Mesothelial cell of epicardium (in vitro differentiated cells): Measurements from ENCODE around the gene ATXN10. TPM values are rescaled to one million over a fixed set of nuclear protein-coding genes. Genes with fewer than 3 reads are reported as not detected.

Experiments used
- DNase-seq, 2 experiments: peaks; one replicate each; pipeline ENCODE4 v3.0.0; 2021; ENCODE audit warnings: low spot score in 2 of 2; ENCODE audit not compliant: unreplicated experiment in 2 of 2
- H3K27ac Mint-ChIP-seq: 2 replicates; pipeline ENCODE4 v1.8.0; 2021; ENCODE audit warnings: mixed read lengths
- H3K27me3 Mint-ChIP-seq: 2 replicates; pipeline ENCODE4 v1.8.0; 2021; ENCODE audit warnings: low read depth, mixed read lengths
- H3K36me3 Mint-ChIP-seq: 2 replicates; pipeline ENCODE4 v1.8.0; 2021; ENCODE audit warnings: mixed read lengths
- H3K4me1 Mint-ChIP-seq: 2 replicates; pipeline ENCODE4 v1.8.0; 2021; ENCODE audit warnings: mixed read lengths
- H3K4me3 Mint-ChIP-seq: 2 replicates; pipeline ENCODE4 v1.8.0; 2021; ENCODE audit warnings: mild to moderate bottlenecking, moderate library complexity, mixed read lengths
- H3K9me3 Mint-ChIP-seq: 2 replicates; pipeline ENCODE4 v1.8.0; 2021; ENCODE audit warnings: mixed read lengths
- total RNA-seq: library from RNA; stranded (reverse); gene quantifications from 3 replicates; pipeline ENCODE4 v1.2.1, GENCODE V29; 2021
- TF ChIP-seq, protein P1 (sequence below): fragments of 200-600 bp; sonication (generic); IDR thresholded peaks from one replicate; pipeline ENCODE4 v1.5.0; 2021; ENCODE audit warnings: antibody characterized with exemption; ENCODE audit not compliant: unreplicated experiment

ATXN10 gene
- total RNA-seq, 1 donor from 2014 or later: 237 TPM

DNA sequence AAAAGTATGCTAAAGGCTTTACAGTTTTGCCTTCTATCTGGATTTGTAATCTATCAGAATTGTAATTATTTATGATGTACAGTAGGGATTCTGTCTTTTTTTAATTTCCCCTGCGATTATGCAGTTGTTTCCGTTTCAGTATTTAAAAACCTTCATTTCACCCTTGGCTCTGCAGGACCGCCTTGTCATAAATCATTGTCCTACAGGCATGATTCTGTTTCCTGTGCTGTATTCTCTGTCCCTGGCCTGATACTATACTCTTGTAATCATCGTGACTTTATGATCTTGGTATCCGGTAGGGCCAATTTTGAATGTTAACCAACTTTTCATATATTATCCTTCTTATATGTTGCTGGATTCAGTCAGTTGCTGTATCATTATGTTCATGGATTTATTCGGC is 151.7 kb downstream of the ATXN10 start:
- TF ChIP-seq, protein P1, sequence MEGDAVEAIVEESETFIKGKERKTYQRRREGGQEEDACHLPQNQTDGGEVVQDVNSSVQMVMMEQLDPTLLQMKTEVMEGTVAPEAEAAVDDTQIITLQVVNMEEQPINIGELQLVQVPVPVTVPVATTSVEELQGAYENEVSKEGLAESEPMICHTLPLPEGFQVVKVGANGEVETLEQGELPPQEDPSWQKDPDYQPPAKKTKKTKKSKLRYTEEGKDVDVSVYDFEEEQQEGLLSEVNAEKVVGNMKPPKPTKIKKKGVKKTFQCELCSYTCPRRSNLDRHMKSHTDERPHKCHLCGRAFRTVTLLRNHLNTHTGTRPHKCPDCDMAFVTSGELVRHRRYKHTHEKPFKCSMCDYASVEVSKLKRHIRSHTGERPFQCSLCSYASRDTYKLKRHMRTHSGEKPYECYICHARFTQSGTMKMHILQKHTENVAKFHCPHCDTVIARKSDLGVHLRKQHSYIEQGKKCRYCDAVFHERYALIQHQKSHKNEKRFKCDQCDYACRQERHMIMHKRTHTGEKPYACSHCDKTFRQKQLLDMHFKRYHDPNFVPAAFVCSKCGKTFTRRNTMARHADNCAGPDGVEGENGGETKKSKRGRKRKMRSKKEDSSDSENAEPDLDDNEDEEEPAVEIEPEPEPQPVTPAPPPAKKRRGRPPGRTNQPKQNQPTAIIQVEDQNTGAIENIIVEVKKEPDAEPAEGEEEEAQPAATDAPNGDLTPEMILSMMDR: no peak
- Mint-ChIP-seq H3K4me3 (no peak overlapping the region), H3K27ac (no peak overlapping the region), H3K9me3 (peaks cover 29% of the 10 kb centered on the region), H3K4me1 (peaks cover 1% of the 10 kb centered on the region), H3K27me3 (no peaks in the 10 kb centered on the region), H3K36me3 (peaks cover 42% of the 10 kb centered on the region)
- DNase-seq: no peak

DNA sequence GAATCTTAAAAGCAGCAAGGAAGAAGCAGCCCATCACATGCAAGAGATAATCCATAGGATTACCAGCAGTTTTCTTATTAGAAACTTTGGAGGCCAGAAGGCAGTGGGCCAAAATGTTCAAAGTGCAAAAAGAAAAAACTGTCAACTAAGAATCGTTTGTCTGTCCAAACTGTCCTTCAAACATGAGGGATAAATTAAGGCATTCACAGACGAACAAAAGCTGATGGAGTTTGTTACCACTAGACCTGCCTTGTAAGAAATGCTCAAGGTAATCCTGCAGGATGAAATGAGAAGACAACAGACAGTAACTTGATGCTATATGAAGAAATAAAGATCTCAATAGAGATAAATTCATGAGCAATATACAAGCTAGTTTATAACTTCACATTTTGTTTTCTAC is 154.9 kb downstream of the ATXN10 start:
- Mint-ChIP-seq H3K4me1 (no peaks in the 10 kb centered on the region), H3K36me3 (peaks cover 53% of the 10 kb centered on the region), H3K27ac (no peak overlapping the region), H3K4me3 (no peak overlapping the region), H3K27me3 (no peaks in the 10 kb centered on the region), H3K9me3 (peaks cover 46% of the 10 kb centered on the region)
- no peak for DNase-seq
- TF ChIP-seq, protein P1: no peak

DNA sequence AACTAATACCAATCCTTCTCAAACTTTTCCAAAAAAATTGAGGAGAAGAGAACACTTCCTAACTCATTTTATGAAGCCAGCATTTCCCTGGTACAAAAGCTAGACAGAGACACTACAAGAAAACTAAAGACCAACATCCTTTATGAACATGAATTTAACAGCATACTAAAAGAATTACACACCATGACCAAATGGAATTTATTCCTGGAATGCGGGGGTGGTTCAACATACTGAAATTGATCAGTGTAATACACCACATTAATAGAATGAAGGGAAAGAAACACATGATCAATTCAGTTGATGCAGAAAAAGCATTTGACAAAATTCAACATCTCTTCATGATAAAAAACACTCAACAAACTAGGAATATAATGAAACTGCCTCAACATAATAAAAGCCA is 157.2 kb downstream of the ATXN10 start:
- H3K27ac Mint-ChIP-seq: no peak overlapping the region
- peaks cover 9% of the 10 kb centered on the region for H3K4me1 Mint-ChIP-seq
- no peak overlapping the region for H3K4me3 Mint-ChIP-seq
- peaks cover 60% of the 10 kb centered on the region for H3K36me3 Mint-ChIP-seq
- H3K9me3 Mint-ChIP-seq: peaks cover 46% of the 10 kb centered on the region
- TF ChIP-seq, protein P1: no peak
- no peak for DNase-seq
- H3K27me3 Mint-ChIP-seq: no peaks in the 10 kb centered on the region

DNA sequence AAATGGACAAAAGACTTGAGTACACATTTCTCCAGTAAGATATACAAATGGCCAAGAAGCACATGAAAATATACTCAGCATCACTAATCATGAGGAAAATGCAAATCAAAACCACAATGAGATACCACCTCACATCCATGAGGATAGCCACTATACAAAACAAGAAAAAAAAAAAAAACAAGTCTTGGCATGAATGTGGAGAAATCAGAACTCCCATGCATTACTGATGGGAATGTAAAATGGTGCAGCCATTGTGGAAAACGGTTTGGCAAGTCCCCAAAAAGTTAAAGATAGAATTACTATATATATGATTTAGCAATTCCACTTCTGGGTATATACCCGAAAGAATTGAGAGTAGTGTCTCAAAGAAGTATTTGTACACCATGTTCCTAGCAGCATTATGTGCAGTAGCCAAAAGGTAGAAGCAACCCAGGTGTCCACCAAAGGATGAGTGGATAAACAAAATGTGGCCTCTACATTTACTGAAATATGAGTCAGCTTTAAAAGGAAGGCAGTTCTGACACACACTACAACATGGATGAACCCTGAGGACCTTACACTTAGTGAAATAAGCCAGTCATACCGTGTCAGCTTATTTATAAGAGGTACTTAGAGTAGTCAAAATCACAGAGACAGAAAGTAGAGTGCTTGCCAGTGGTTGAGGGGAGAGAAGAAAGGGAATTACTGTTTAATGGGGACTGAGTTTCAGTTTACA is 159.1 kb downstream of the ATXN10 start:
- H3K4me3 Mint-ChIP-seq: no peak overlapping the region
- DNase-seq: no peak
- H3K27me3 Mint-ChIP-seq: no peaks in the 10 kb centered on the region
- H3K36me3 Mint-ChIP-seq: peaks cover 51% of the 10 kb centered on the region
- TF ChIP-seq, protein P1: no peak
- H3K9me3 Mint-ChIP-seq: peaks cover 38% of the 10 kb centered on the region
- H3K27ac Mint-ChIP-seq: no peak overlapping the region
- peaks cover 9% of the 10 kb centered on the region for H3K4me1 Mint-ChIP-seq

- Mint-ChIP-seq H3K4me1 (peaks cover 9% of the 10 kb centered on the region), H3K27ac (no peak overlapping the region), H3K27me3 (no peaks in the 10 kb centered on the region), H3K9me3 (peaks cover 31% of the 10 kb centered on the region), H3K36me3 (peaks cover 44% of the 10 kb centered on the region), H3K4me3 (no peak overlapping the region)
- DNase-seq: no peak
- TF ChIP-seq, protein P1: no peak
These were observed 159.8 kb downstream of the ATXN10 start for GRCh38 chr22:45831394-45831793.
